ENCODE measurements around the gene CAPN13.

- TF ChIP-seq POLR2A (IDR thresholded peaks at IDR 0.05; ENCODE audit: low read depth, low read length) (no peak), POLR2AphosphoS5 (IDR thresholded peaks at IDR 0.05; ENCODE audit: low read depth, low read length) (no peak), TAF1 (IDR thresholded peaks at IDR 0.05; ENCODE audit: low read depth, low read length) (no peak), SPI1 (IDR thresholded peaks at IDR 0.05; ENCODE audit: low read depth, low read length) (no peak), POU2F2 (IDR thresholded peaks at IDR 0.05; ENCODE audit: low read depth, low read length) (no peak)
Observed at GRCh38 chr2:30780776-30781330, 26.4 kb downstream of the CAPN13 start.

All from GM12891 (cell line).